Uterus (tissue), 4 donors: ENCODE data around the gene HSD17B2. TPM values are rescaled to one million over a fixed set of nuclear protein-coding genes. Genes with fewer than 3 reads are reported as not detected.

Source experiments
- DNase-seq, 2 donors: peaks; one replicate each; pipeline ENCODE4 v3.0.0-alpha.2; 2019 to 2020
- H3K27ac ChIP-seq, 2 donors: fragments of 200-600 bp; sonication (generic); 1 replicate in 1 of 2; 2 replicates in 1 of 2; pipeline ENCODE4 v1.5.1; 2016 to 2018
- H3K27me3 ChIP-seq, 2 donors: fragments of 200-600 bp; sonication (generic); one replicate each; pipeline ENCODE4 v1.5.1; 2018 to 2019; ENCODE audit warnings: control low read depth in 1 of 2
- H3K36me3 ChIP-seq, 2 donors: fragments of 200-600 bp; sonication (generic); one replicate each; pipeline ENCODE4 v1.5.1; 2019; ENCODE audit warnings: control low read depth in 1 of 2
- H3K4me1 ChIP-seq, 2 donors: fragments of 200-600 bp; sonication (generic); one replicate each; pipeline ENCODE4 v1.5.1; 2018 to 2019; ENCODE audit warnings: control low read depth in 1 of 2
- H3K4me3 ChIP-seq, 2 donors: fragments of 200-600 bp; sonication (generic); 1 replicate in 1 of 2; 2 replicates in 1 of 2; pipeline ENCODE4 v1.5.1; 2018 to 2019; ENCODE audit warnings: mild to moderate bottlenecking in 1 of 2
- H3K9me3 ChIP-seq, 2 donors: fragments of 200-600 bp; sonication (generic); one replicate each; pipeline ENCODE4 v1.5.1; 2019; ENCODE audit warnings: control low read depth in 1 of 2
- CTCF ChIP-seq, 4 experiments: fragments of 200-600 bp in 2 of 4; fragments of 450-650 bp in 2 of 4; sonication (generic) in 2 of 4; IDR thresholded peaks; one replicate each; pipeline ENCODE4 v1.5.1; 2016 to 2019; ENCODE audit warnings: antibody characterized with exemption in 4 of 4, mild to moderate bottlenecking in 2 of 4, moderate library complexity in 1 of 4
- POLR2A ChIP-seq, 2 donors: fragments of 450-650 bp; IDR thresholded peaks; one replicate each; pipeline ENCODE4 v1.6.1; 2016; ENCODE audit warnings: antibody characterized with exemption in 2 of 2, mild to moderate bottlenecking in 1 of 2, moderate library complexity in 1 of 2
- intact Hi-C: fragments of 100-400 bp; cut with DNase I; formaldehyde crosslinking; loops from one replicate; pipeline ENCODE4 v1.15.1; 2023; ENCODE audit warnings: low total_unique reads
- total RNA-seq, 4 donors: library from RNA; depleted of rRNA in 3 of 4; stranded (reverse); fragments of >200 nt in 3 of 4; gene quantifications; one replicate each; pipeline versions ENCODE4 v1.1.0 to v1.2.4, GENCODE V29; 2014 to 2023
- donor health status: DM: yes; HTN: yes; CAD: no.

The HSD17B2 gene
- total RNA-seq, 4 donors from 2014 or later, result 0.14 TPM; not detected in 3

GRCh38 chr16:82067804-82068325 lies 32.8 kb downstream of the HSD17B2 start:
- intact Hi-C loops, result no loop called here

GRCh38 chr16:82070656-82071369 lies 35.8 kb downstream of the HSD17B2 start:
- no peak for DNase-seq
- no peaks in the 10 kb centered on the region for H3K9me3 ChIP-seq
- no peak overlapping the region for H3K4me3 ChIP-seq
- H3K4me1 ChIP-seq, result peaks cover 0 to 5% of the 10 kb centered on the region in 2 donors
- no peak for TF ChIP-seq CTCF (IDR thresholded peaks at IDR 0.05)
- TF ChIP-seq POLR2A (IDR thresholded peaks at IDR 0.05), result no peak
- no peaks in the 10 kb centered on the region for H3K27me3 ChIP-seq
- intact Hi-C loops, result no loop called here
- H3K27ac ChIP-seq, result no peak overlapping the region
- H3K36me3 ChIP-seq, result no peaks in the 10 kb centered on the region

More at GRCh38 chr16:82067804-82068325, 32.8 kb downstream of the HSD17B2 start:
- DNase-seq, result no peak
- Histone ChIP-seq H3K4me1 (peaks cover 0 to 5% of the 10 kb centered on the region in 2 donors), H3K36me3 (no peaks in the 10 kb centered on the region), H3K27ac (peak overlapping the region; percentile 72 to 78), H3K27me3 (no peaks in the 10 kb centered on the region), H3K9me3 (no peaks in the 10 kb centered on the region), H3K4me3 (no peak overlapping the region)
- TF ChIP-seq CTCF (IDR thresholded peaks at IDR 0.05) (no peak), POLR2A (IDR thresholded peaks at IDR 0.05) (no peak)

GRCh38 chr16:82071421-82071820 lies 36.4 kb downstream of the HSD17B2 start:
- Histone ChIP-seq H3K4me1 (peaks cover 0 to 5% of the 10 kb centered on the region in 2 donors), H3K4me3 (no peak overlapping the region), H3K36me3 (no peaks in the 10 kb centered on the region), H3K27ac (no peak overlapping the region), H3K27me3 (no peaks in the 10 kb centered on the region), H3K9me3 (no peaks in the 10 kb centered on the region)
- TF ChIP-seq POLR2A (IDR thresholded peaks at IDR 0.05) (no peak), CTCF (IDR thresholded peaks at IDR 0.05) (no peak)
- intact Hi-C loops, result no loop called here
- DNase-seq, result no peak

GRCh38 chr16:82072313-82072712 lies 37.3 kb downstream of the HSD17B2 start:
- no peak for DNase-seq
- no peak overlapping the region for H3K4me3 ChIP-seq
- peaks cover 0 to 5% of the 10 kb centered on the region in 2 donors for H3K4me1 ChIP-seq
- H3K9me3 ChIP-seq, result no peaks in the 10 kb centered on the region
- TF ChIP-seq CTCF (IDR thresholded peaks at IDR 0.05), result no peak
- no peak for TF ChIP-seq POLR2A (IDR thresholded peaks at IDR 0.05)
- H3K27ac ChIP-seq, result no peak overlapping the region
- intact Hi-C loops, result no loop called here
- H3K36me3 ChIP-seq, result no peaks in the 10 kb centered on the region
- H3K27me3 ChIP-seq, result no peaks in the 10 kb centered on the region

- no peaks in the 10 kb centered on the region for H3K27me3 ChIP-seq
- no peak overlapping the region for H3K27ac ChIP-seq
- no peaks in the 10 kb centered on the region for H3K9me3 ChIP-seq
- H3K36me3 ChIP-seq, result no peaks in the 10 kb centered on the region
- H3K4me1 ChIP-seq, result no peaks in the 10 kb centered on the region
- DNase-seq, result no peak
- TF ChIP-seq CTCF (IDR thresholded peaks at IDR 0.05), result no peak
- no peak for TF ChIP-seq POLR2A (IDR thresholded peaks at IDR 0.05)
- intact Hi-C loops, result no loop called here
- H3K4me3 ChIP-seq, result no peak overlapping the region
These were observed 39.0 kb downstream of the HSD17B2 start for GRCh38 chr16:82074019-82074558.
